Measurements from ENCODE around the gene PDE6H. TPM values are rescaled to one million over a fixed set of nuclear protein-coding genes. Genes with fewer than 3 reads are reported as not detected.

PDE6H gene
- total and polyA plus RNA-seq, 8 donors = not detected

- TF ChIP-seq CTCF (IDR thresholded peaks at IDR 0.05) = no peak
- ATAC-seq = no peak
- DNase-seq = no peak
- Histone ChIP-seq H3K27ac (no peak overlapping the region), H3K27me3 (no peaks in the 10 kb centered on the region), H3K9me3 (no peaks in the 10 kb centered on the region), H3K4me3 (no peak overlapping the region), H3K36me3 (no peaks in the 10 kb centered on the region), H3K4me1 (no peaks in the 10 kb centered on the region)
- 92 to 97% methylated on average over 3 of the region's 3 CpGs for WGBS, 2 donors
- no peak for FAIRE-seq
- intact Hi-C loops (cut with DNase I) = no loop called here
Observed at GRCh38 chr12:14974633-14975032, 1.8 kb downstream of the PDE6H start.

- no peaks in the 10 kb centered on the region for H3K36me3 ChIP-seq
- no peaks in the 10 kb centered on the region for H3K9me3 ChIP-seq
- no peak overlapping the region for H3K27ac ChIP-seq
- H3K4me1 ChIP-seq = no peaks in the 10 kb centered on the region
- ATAC-seq (peak in 1 of 4 donors; percentile 29), DNase-seq (no peak), FAIRE-seq (no peak)
- no peaks in the 10 kb centered on the region for H3K27me3 ChIP-seq
- no peak for TF ChIP-seq CTCF (IDR thresholded peaks at IDR 0.05)
- intact Hi-C loops (cut with DNase I) = no loop called here
- 90 to 91% methylated on average over 4 of the region's 4 CpGs for WGBS, 2 donors
- H3K4me3 ChIP-seq = no peak overlapping the region
Observed at GRCh38 chr12:14975457-14975856, 2.6 kb downstream of the PDE6H start.

GRCh38 chr12:14976658-14977057 lies 3.8 kb downstream of the PDE6H start:
- no peak overlapping the region for H3K27ac ChIP-seq
- no peak for DNase-seq
- 83 to 92% methylated on average over 3 of the region's 3 CpGs for WGBS, 2 donors
- no peaks in the 10 kb centered on the region for H3K27me3 ChIP-seq
- no peaks in the 10 kb centered on the region for H3K4me1 ChIP-seq
- no peak for TF ChIP-seq CTCF (IDR thresholded peaks at IDR 0.05)
- no peaks in the 10 kb centered on the region for H3K36me3 ChIP-seq
- intact Hi-C loops (cut with DNase I) = no loop called here
- no peak for FAIRE-seq
- H3K9me3 ChIP-seq = no peaks in the 10 kb centered on the region
- H3K4me3 ChIP-seq = no peak overlapping the region
- no peak for ATAC-seq

- FAIRE-seq (no peak), ATAC-seq (no peak), DNase-seq (no peak)
- H3K9me3 ChIP-seq = no peaks in the 10 kb centered on the region
- H3K27me3 ChIP-seq = no peaks in the 10 kb centered on the region
- no peaks in the 10 kb centered on the region for H3K36me3 ChIP-seq
- TF ChIP-seq CTCF (IDR thresholded peaks at IDR 0.05) = no peak
- no peak overlapping the region for H3K4me3 ChIP-seq
- intact Hi-C loops (cut with DNase I) = no loop called here
- H3K27ac ChIP-seq = no peak overlapping the region
- no peaks in the 10 kb centered on the region for H3K4me1 ChIP-seq
Observed at GRCh38 chr12:14979468-14979867, 6.6 kb downstream of the PDE6H start.

- DNase-seq = no peak
- no peak overlapping the region for H3K4me3 ChIP-seq
- no peak overlapping the region for H3K27ac ChIP-seq
- H3K27me3 ChIP-seq = no peaks in the 10 kb centered on the region
- no peaks in the 10 kb centered on the region for H3K36me3 ChIP-seq
- ATAC-seq = peak in 2 of 4 donors; percentile 37 to 63
- TF ChIP-seq CTCF (IDR thresholded peaks at IDR 0.05) = no peak
- FAIRE-seq = no peak
- H3K4me1 ChIP-seq = no peaks in the 10 kb centered on the region
- intact Hi-C loops (cut with DNase I) = no loop called here
- WGBS, 2 donors = 92 to 97% methylated on average over 2 of the region's 2 CpGs
- no peaks in the 10 kb centered on the region for H3K9me3 ChIP-seq
Observed at GRCh38 chr12:14981049-14981448, 8.2 kb downstream of the PDE6H start.

All from pancreas (tissue), 10 donors.